Esophagus squamous epithelium (tissue), 4 donors: Measurements from ENCODE around the gene ZBTB8OS.

Experiments
- POLR2A ChIP-seq, 4 donors: fragments of 450-650 bp; IDR thresholded peaks; one replicate each; pipeline ENCODE4 v1.6.1; 2017; ENCODE audit warnings: antibody characterized with exemption in 4 of 4, mild to moderate bottlenecking in 4 of 4, moderate library complexity in 3 of 4
- TF ChIP-seq, protein P1 (sequence below), 6 experiments: fragments of 450-650 bp in 4 of 6; fragments of 200-600 bp in 2 of 6; sonication (generic) in 2 of 6; IDR thresholded peaks; one replicate each; pipeline ENCODE4 v1.5.1; 2016 to 2019; ENCODE audit warnings: antibody characterized with exemption in 6 of 6, mild to moderate bottlenecking in 4 of 6, moderate library complexity in 4 of 6

DNA sequence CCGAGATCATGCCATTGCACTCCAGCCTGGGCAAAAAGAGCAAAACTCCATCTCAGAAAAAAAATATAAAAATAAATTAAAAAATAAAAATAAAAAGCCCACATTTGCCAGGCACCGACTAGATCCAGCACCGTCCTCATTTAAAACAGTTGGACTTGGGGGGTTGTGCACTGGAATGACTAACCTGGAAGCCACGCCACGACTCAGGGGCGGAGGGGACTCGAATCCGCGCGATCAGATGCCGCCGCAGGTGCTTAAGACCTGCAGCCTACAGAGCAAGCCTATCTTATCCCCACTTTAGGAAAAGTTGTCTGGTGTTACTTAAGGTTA lies 38.5 kb downstream of the ZBTB8OS start:
- TF ChIP-seq, protein P1, sequence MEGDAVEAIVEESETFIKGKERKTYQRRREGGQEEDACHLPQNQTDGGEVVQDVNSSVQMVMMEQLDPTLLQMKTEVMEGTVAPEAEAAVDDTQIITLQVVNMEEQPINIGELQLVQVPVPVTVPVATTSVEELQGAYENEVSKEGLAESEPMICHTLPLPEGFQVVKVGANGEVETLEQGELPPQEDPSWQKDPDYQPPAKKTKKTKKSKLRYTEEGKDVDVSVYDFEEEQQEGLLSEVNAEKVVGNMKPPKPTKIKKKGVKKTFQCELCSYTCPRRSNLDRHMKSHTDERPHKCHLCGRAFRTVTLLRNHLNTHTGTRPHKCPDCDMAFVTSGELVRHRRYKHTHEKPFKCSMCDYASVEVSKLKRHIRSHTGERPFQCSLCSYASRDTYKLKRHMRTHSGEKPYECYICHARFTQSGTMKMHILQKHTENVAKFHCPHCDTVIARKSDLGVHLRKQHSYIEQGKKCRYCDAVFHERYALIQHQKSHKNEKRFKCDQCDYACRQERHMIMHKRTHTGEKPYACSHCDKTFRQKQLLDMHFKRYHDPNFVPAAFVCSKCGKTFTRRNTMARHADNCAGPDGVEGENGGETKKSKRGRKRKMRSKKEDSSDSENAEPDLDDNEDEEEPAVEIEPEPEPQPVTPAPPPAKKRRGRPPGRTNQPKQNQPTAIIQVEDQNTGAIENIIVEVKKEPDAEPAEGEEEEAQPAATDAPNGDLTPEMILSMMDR (IDR thresholded peaks at IDR 0.05), result no peak
- no peak for TF ChIP-seq POLR2A (IDR thresholded peaks at IDR 0.05)
